ENCODE results near the gene MRPL19.

- TF ChIP-seq EZH2phosphoT487 (IDR thresholded peaks at IDR 0.05; ENCODE audit: low read depth) = no peak
- TF ChIP-seq, protein P1, sequence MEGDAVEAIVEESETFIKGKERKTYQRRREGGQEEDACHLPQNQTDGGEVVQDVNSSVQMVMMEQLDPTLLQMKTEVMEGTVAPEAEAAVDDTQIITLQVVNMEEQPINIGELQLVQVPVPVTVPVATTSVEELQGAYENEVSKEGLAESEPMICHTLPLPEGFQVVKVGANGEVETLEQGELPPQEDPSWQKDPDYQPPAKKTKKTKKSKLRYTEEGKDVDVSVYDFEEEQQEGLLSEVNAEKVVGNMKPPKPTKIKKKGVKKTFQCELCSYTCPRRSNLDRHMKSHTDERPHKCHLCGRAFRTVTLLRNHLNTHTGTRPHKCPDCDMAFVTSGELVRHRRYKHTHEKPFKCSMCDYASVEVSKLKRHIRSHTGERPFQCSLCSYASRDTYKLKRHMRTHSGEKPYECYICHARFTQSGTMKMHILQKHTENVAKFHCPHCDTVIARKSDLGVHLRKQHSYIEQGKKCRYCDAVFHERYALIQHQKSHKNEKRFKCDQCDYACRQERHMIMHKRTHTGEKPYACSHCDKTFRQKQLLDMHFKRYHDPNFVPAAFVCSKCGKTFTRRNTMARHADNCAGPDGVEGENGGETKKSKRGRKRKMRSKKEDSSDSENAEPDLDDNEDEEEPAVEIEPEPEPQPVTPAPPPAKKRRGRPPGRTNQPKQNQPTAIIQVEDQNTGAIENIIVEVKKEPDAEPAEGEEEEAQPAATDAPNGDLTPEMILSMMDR (IDR thresholded peaks at IDR 0.05; ENCODE audit: low read depth, low read length) = no peak
These were observed 9.0 kb upstream of the MRPL19 start for GRCh38 chr2:75637568-75637967.

Data from OCI-LY3 (cell line).